Smooth muscle cell (in vitro differentiated cells): ENCODE data around the gene ZNF362. TPM values are rescaled to one million over a fixed set of nuclear protein-coding genes. Genes with fewer than 3 reads are reported as not detected.

ENCODE experiments used
- DNase-seq: peaks from one replicate; lab custom pipeline; 2025; ENCODE audit not compliant: unreplicated experiment; lab: John Stamatoyannopoulos, UW
- H2AFZ ChIP-seq: fragments of 200-600 bp; sonication (generic); 2 replicates; pipeline ENCODE4 v1.6.0; 2016; ENCODE audit warnings: antibody characterized with exemption, low read depth, mild to moderate bottlenecking
- H3F3A ChIP-seq: fragments of 200-600 bp; sonication (generic); 2 replicates; pipeline ENCODE4 v1.6.0; 2017; ENCODE audit warnings: antibody characterized with exemption, low read depth
- H3K27ac ChIP-seq: fragments of 200-600 bp; sonication (generic); 2 replicates; pipeline ENCODE4 v1.5.1; 2016; ENCODE audit warnings: low read depth, mild to moderate bottlenecking
- H3K27me3 ChIP-seq: fragments of 200-600 bp; sonication (generic); 2 replicates; pipeline ENCODE4 v1.6.1; 2016; ENCODE audit warnings: low read depth, mild to moderate bottlenecking
- H3K36me3 ChIP-seq: fragments of 200-600 bp; sonication (generic); 2 replicates; pipeline ENCODE4 v1.5.1; 2016; ENCODE audit warnings: low read depth
- H3K4me1 ChIP-seq: fragments of 200-600 bp; sonication (generic); 2 replicates; pipeline ENCODE4 v1.5.1; 2016; ENCODE audit warnings: low read depth
- H3K4me2 ChIP-seq: fragments of 200-600 bp; sonication (generic); 2 replicates; pipeline ENCODE4 v1.6.0; 2016; ENCODE audit warnings: mild to moderate bottlenecking
- H3K4me3 ChIP-seq: fragments of 200-600 bp; sonication (generic); 2 replicates; pipeline ENCODE4 v1.5.1; 2016; ENCODE audit warnings: mild to moderate bottlenecking
- H3K79me2 ChIP-seq: fragments of 200-600 bp; sonication (generic); 2 replicates; pipeline ENCODE4 v1.6.0; 2016; ENCODE audit warnings: low read depth, mild to moderate bottlenecking
- H3K9ac ChIP-seq: fragments of 200-600 bp; sonication (generic); 2 replicates; pipeline ENCODE4 v1.6.0; 2016; ENCODE audit warnings: low read depth
- H3K9me3 ChIP-seq: fragments of 200-600 bp; sonication (generic); replicated peaks from 2 replicates; pipeline ENCODE4 v1.5.1; 2016; ENCODE audit warnings: low read depth
- H4K20me1 ChIP-seq: fragments of 200-600 bp; sonication (generic); 2 replicates; pipeline ENCODE4 v1.6.0; 2016; ENCODE audit warnings: low read depth
- CTCF ChIP-seq: fragments of 200-600 bp; sonication (generic); IDR thresholded peaks from 2 replicates; pipeline ENCODE4 v1.5.1; 2017; ENCODE audit warnings: borderline replicate concordance, mild to moderate bottlenecking, antibody characterized with exemption; ENCODE audit not compliant: insufficient read depth, poor library complexity, severe bottlenecking
- WGBS: methylation state at CpG from one replicate; pipeline ENCODE4 v1.1.7; 2016; ENCODE audit warnings: low lambda C conversion rate; 5-methylcytosine and 5-hydroxymethylcytosine counted together
- polyA plus RNA-seq: library from polyadenylated mRNA; unstranded; fragments of >200 nt; fragmentation: Nextera tagmentation; extraction: Ambion mirVana; gene quantifications from 2 replicates; pipeline ENCODE4 v1.2.1, GENCODE V29; 2016
- total RNA-seq: library from RNA; depleted of rRNA; stranded (reverse); fragments of >200 nt; gene quantifications from 2 replicates; pipeline ENCODE4 v1.2.3, GENCODE V29; 2014

The ZNF362 gene
- total and polyA plus RNA-seq, 2 experiments from 2014 or later, result 30.0 to 38.2 TPM

- TF ChIP-seq CTCF, result no peak
- no peak for DNase-seq
- H3K4me2 ChIP-seq, result no peak overlapping the region
- peaks cover 36% of the 10 kb centered on the region for H3K79me2 ChIP-seq
- H3K9ac ChIP-seq, result no peak overlapping the region
- H3K4me1 ChIP-seq, result no peaks in the 10 kb centered on the region
- H3K9me3 ChIP-seq, result no peaks in the 10 kb centered on the region
- peaks cover 82% of the 10 kb centered on the region for H4K20me1 ChIP-seq
- WGBS, result 92% methylated on average over 1 of the region's 1 CpG
- no peaks in the 10 kb centered on the region for H3F3A ChIP-seq
- H3K27ac ChIP-seq, result no peak overlapping the region
- no peaks in the 10 kb centered on the region for H3K27me3 ChIP-seq
- H2AFZ ChIP-seq, result no peak overlapping the region
- H3K4me3 ChIP-seq, result no peak overlapping the region
- no peaks in the 10 kb centered on the region for H3K36me3 ChIP-seq
Observed at GRCh38 chr1:33272930-33273329, 16.6 kb downstream of the ZNF362 start.

- H4K20me1 ChIP-seq, result peaks cover 78% of the 10 kb centered on the region
- H2AFZ ChIP-seq, result no peak overlapping the region
- no peak overlapping the region for H3K27ac ChIP-seq
- H3K9me3 ChIP-seq, result no peaks in the 10 kb centered on the region
- no peaks in the 10 kb centered on the region for H3K4me1 ChIP-seq
- H3K9ac ChIP-seq, result no peak overlapping the region
- no peaks in the 10 kb centered on the region for H3K36me3 ChIP-seq
- H3K4me3 ChIP-seq, result no peak overlapping the region
- no peak for TF ChIP-seq CTCF
- no peak overlapping the region for H3K4me2 ChIP-seq
- WGBS, result 97% methylated on average over 3 of the region's 3 CpGs
- no peaks in the 10 kb centered on the region for H3F3A ChIP-seq
- H3K79me2 ChIP-seq, result peaks cover 31% of the 10 kb centered on the region
- DNase-seq, result no peak
- H3K27me3 ChIP-seq, result no peaks in the 10 kb centered on the region
Observed at GRCh38 chr1:33273406-33273805, 17.1 kb downstream of the ZNF362 start.

- H4K20me1 ChIP-seq, result peaks cover 72% of the 10 kb centered on the region
- no peaks in the 10 kb centered on the region for H3F3A ChIP-seq
- H3K9me3 ChIP-seq, result no peaks in the 10 kb centered on the region
- H3K9ac ChIP-seq, result no peak overlapping the region
- H3K27me3 ChIP-seq, result no peaks in the 10 kb centered on the region
- H3K4me2 ChIP-seq, result no peak overlapping the region
- WGBS, result 85% methylated on average over 7 of the region's 7 CpGs
- no peak overlapping the region for H2AFZ ChIP-seq
- H3K27ac ChIP-seq, result no peak overlapping the region
- no peak for TF ChIP-seq CTCF
- H3K36me3 ChIP-seq, result no peaks in the 10 kb centered on the region
- DNase-seq, result no peak
- H3K79me2 ChIP-seq, result peaks cover 28% of the 10 kb centered on the region
- no peaks in the 10 kb centered on the region for H3K4me1 ChIP-seq
- H3K4me3 ChIP-seq, result no peak overlapping the region
Observed at GRCh38 chr1:33273961-33274371, 17.7 kb downstream of the ZNF362 start.

GRCh38 chr1:33274446-33274845 is 18.2 kb downstream of the ZNF362 start:
- Histone ChIP-seq H4K20me1 (peaks cover 67% of the 10 kb centered on the region), H3K4me1 (no peaks in the 10 kb centered on the region), H3K27me3 (no peaks in the 10 kb centered on the region), H3K4me3 (no peak overlapping the region), H3K9me3 (no peaks in the 10 kb centered on the region), H2AFZ (no peak overlapping the region), H3K79me2 (peaks cover 23% of the 10 kb centered on the region), H3F3A (no peaks in the 10 kb centered on the region), H3K4me2 (no peak overlapping the region), H3K36me3 (no peaks in the 10 kb centered on the region), H3K9ac (no peak overlapping the region), H3K27ac (no peak overlapping the region)
- no peak for DNase-seq
- WGBS, result 94% methylated on average over 1 of the region's 1 CpG
- no peak for TF ChIP-seq CTCF
